H1 (cell line): Measurements from ENCODE around the gene MLKL. TPM values are rescaled to one million over a fixed set of nuclear protein-coding genes. Genes with fewer than 3 reads are reported as not detected.

Experiments
- CHD1 ChIP-seq: IDR thresholded peaks from 2 replicates; pipeline ENCODE4 v1.6.1; 2012; ENCODE audit warnings: low read depth, low read length, improper control_type of control experiment
- E2F6 ChIP-seq: IDR thresholded peaks from 2 replicates; pipeline ENCODE4 v1.6.1; 2012; ENCODE audit warnings: inconsistent platforms
- SP1 ChIP-seq: IDR thresholded peaks from 2 replicates; pipeline ENCODE4 v1.6.1; 2011; ENCODE audit warnings: low read depth, low read length
- ZNF274 ChIP-seq: IDR thresholded peaks from 2 replicates; pipeline ENCODE4 v1.7.0; 2012; ENCODE audit warnings: low read length, borderline replicate concordance; ENCODE audit errors: extremely low read depth
- polyA plus RNA-seq, 7 experiments: library from polyadenylated mRNA; depleted of rRNA in 3 of 7; stranded (reverse) in 5 of 7; unstranded in 2 of 7; fragments of >200 nt in 5 of 7; fragments of 200-250 nt in 2 of 7; gene quantifications; 1 replicate in 5 of 7; 2 replicates in 1 of 7; 4 replicates in 1 of 7; pipeline versions ENCODE4 v1.2.1 to v1.2.3, GENCODE V29; 2011 to 2013; ENCODE audit warnings: missing spikeins in 2 of 7, mixed read lengths in 2 of 7
- total RNA-seq: library from RNA; stranded (reverse); fragmentation: NEBNext Ultra II Directional; extraction: Animal tissue kit (Norgen Biotek cat#: 25700); gene quantifications from 2 replicates; pipeline ENCODE4 v1.2.1, GENCODE V29; 2021

MLKL gene
- total and polyA plus RNA-seq, 2 of the 8 experiments (the other 6 are each of a cell fraction or from before 2014, with no cell fraction given), result 1.6 to 2.1 TPM

DNA sequence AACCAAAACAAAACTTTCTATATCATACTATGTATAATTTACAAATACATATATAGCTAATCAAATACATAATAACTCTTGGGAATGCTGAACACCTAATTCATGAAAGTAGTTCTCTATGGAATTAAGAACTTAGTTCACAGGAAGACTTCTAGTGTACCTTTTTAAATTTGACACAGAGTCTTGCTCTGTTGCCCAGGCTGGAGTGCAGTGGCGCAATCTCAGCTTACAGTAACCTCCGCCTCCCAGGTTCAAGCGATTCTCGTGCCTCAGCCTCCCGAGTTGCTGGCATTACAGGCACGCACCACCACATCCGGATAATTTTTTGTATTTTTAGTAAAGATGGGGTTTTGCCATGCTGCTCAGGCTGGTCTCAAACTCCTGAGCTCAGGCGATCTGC, 58.7 kb downstream of the MLKL start (continued):
- TF ChIP-seq CHD1 (no peak), E2F6 (no peak), SP1 (no peak), ZNF274 (no peak)
- TF ChIP-seq, all 59 proteins: peak for 0
